GM18526 (cell line): Measurements from ENCODE around the gene SRSF4.

Experiments
- POLR2A ChIP-seq: IDR thresholded peaks from 3 replicates; pipeline ENCODE4 v1.6.1; 2011; ENCODE audit not compliant: insufficient read length; ENCODE audit errors: extremely low read depth

SRSF4 gene

DNA sequence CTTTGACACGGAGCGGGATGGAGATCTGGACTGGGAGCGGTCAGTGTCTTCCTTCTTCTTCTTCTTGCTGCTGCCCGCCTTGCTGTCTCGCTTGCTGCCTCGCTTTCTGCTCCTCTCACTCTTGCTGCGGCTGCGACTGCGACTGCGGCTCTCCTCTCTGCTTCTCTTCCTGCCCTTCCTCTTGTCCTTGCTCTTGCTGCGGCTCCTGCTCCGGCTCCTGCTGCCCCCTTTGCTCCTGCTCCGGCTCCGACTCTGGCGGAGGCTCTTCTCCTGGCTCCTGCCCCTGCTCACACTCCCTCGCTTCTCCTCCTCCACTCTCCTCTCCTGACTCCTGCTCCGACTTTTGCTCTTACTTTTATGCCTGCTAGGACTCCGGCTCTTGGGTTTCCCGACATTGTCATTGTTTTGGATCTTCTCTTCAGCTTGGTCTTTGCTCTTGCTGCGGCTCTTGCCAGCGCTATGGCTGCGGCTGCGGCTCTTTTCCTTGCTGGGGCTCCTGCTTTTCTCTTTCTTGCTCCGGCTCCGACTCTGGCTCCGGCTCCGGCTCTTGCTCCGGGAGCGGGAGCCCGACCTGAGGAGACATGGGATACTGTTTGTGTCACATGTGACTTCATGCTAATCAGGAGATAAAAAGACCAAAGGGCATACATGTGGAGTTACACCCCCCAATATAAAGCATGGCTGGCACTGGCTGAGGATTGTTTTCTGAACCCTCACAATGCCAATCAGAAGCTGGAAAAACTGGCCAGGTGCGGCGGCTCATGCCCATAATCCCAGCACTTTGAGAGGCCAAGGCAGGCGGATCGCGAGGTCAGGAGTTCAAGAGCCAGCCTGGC, 32.8 kb downstream of the SRSF4 start:
- no peak for TF ChIP-seq POLR2A

DNA sequence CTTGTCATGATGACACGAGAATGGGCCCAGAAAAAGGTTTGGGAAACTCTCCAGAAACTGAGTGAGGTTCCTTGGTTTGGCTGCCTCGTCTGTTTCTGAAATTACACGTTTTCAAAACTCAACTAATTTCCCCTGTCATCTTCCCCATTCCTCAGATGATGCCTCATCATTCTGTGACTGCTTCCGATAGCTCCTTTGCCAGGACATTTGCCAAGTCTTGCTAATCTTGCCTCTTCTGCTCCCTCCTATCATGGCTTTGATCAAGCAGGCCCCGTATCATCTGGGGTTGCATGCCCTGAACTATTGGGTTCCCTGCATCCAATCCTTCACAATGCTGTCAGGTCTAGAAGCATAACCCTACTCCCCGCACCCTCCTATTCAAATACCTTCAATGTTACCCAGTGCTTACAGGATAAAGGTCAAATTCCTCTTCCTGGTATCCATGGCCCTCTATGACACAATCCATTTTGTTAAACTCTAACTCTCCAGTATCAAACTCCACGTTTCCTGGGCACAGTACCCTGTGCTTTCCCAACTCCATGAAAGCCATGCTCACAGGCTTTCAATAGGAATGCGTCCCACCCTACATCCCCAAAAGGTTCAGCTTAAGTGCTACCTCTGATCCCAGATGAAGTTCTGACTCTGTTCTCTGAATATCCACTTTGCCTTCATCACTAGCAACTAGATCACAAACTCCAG, 35.8 kb downstream of the SRSF4 start:
- TF ChIP-seq POLR2A = no peak

DNA sequence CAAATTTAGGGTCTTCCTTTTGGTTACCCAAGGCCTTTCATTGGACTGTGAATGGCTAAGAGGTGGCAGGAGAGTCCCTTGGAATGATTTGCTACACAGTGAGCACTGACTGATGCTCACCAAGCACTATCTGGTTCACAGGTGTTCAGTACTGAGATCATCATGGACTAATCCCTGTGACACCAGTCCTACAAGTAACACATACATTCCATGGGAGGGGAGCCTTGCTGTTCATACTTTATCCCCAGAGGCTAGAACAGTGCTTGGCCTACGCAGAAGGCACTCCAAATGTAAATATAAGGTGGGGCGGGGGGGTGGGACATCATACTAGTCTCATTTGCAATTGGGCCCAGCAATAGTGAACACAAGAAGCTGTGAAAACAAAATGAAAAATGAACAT, 37.5 kb downstream of the SRSF4 start:
- TF ChIP-seq POLR2A = no peak

DNA sequence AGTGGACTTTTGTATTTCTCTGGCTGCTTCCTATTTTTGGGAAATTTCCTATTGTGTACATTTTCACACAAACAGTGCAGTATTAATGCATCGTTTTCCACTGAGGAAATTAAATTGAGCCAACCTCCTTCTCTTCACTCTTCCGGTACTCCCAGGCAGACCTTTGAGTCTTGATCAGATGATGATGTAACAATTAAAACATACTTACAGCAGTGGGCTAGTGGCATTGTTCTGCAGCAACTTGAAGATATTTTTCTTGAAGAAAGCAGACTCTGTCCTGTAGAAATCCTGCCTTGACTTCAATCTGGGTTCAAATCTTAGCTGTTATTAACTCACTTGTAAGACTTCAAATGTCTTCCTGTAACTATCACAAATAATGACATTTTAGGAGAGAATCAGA, 39.0 kb downstream of the SRSF4 start:
- no peak for TF ChIP-seq POLR2A

DNA sequence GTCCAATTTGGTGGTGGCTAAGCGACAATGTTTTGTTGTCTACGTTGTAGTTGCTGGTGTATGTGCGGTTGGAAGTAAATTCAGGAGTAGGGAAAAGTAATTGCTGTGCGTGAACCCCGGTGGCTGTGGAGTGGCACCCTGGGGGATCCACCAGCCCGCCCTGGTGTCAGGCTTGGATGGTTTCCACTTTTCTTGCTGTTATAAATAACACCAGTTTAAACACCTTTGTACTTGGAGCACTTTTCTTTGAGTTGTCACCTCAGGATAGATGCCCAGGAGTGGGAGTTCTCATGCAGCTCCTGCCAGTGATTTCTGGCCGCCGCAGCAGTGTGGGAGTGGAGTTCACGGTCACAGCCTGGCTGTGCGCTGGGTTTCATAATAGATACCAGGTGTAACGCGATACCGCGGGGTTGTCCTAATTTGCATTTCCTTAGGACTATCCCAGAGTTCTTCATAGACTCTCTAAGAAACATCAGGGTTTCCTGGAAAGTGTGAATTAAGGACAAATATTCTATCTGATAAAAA, 45.2 kb downstream of the SRSF4 start:
- no peak for TF ChIP-seq POLR2A

DNA sequence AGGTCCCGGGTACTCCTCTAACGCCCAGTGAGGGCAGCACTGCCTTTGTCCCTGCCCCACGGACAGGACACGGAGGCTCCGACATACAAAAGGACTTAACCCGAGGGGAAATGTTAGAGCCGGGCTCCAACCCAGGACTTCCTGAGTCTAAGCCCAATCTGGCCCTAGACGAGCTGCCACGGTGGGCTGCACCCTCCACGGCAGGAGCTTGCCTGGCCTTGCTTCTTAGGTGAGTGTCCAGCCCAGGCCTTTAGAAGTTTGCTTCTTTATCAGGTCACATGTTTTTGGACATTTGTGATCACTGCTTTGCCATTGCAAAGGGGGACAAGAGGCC, 47.0 kb downstream of the SRSF4 start:
- no peak for TF ChIP-seq POLR2A

DNA sequence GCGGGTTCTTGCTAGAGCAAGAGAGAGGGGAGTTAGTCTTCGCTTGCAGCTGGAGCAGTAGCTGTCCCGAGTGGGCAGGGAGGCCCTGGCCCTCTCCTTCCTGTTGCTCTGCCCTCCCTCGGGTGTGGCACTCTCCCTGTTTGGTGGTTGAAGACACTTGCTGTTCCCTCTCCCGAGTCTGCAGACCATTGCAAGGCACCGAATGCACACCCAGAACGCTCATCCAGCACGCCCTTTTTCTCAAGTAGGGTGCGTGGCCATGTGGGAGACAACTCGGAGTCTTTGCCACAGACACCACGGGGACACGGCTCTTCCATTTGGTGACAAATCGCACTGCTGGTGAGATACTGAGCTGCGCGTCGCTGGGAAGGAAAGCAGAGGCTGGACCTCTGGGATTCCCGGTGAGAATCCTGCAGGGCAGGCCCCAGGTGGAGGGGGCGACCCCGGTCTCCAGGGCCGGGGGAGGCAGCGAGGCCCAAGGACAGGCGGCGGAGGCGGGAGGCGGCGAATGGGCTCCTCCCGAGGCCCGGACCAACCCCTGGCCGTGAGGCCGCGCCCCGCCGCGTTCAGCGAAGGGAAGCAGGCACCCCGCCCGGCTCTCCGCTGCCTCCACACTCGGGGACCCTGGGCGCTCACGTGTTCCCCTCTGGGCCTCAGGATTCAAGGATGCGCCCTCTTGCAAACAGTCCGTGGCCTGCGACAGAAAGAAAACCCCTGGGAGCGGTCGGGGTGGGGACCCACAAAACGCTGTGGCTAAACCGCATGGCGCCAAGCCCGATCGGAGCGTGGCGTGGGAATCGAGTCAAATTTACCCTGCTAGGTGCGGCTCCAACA, 47.6 kb downstream of the SRSF4 start:
- TF ChIP-seq POLR2A = no peak

DNA sequence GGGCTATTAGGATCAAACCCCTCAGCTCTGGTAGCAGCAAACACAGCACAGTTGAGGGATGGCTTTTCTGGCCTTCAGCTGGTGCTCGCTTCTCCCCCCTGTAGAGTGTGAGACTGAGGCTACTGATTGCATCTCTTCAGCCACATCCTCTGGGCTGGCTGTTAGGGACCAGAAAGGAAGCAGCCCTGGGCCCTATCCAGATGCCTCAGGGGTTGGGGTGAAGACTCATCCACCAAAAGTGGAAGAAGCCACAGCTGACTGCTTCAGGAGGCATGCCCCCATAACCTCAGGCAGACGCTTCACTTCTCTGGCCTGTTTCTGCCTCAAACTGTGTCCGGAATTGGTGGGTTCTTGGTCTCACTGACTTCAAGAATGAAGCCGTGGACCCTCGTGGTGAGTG, 51.8 kb downstream of the SRSF4 start:
- TF ChIP-seq POLR2A = no peak

DNA sequence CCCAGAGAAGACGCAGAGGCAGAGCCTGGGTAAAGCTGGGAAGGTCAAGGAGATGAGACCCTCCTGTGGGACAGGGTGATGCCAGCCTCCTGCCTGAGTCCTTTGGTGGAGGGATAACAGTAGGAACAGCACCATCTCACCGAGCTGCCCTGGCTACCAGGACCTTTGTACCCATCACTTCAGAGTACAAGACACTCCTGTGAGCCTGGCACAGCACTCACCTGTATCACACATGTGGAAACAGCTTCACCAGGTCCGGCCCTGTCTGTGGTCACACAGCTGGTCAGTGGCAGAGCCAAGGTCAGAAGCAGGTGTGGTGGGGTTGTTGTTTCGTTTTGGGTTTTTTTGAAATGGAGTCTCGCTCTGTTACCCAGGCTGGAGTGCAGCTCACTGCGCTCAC, 53.0 kb downstream of the SRSF4 start:
- no peak for TF ChIP-seq POLR2A

DNA sequence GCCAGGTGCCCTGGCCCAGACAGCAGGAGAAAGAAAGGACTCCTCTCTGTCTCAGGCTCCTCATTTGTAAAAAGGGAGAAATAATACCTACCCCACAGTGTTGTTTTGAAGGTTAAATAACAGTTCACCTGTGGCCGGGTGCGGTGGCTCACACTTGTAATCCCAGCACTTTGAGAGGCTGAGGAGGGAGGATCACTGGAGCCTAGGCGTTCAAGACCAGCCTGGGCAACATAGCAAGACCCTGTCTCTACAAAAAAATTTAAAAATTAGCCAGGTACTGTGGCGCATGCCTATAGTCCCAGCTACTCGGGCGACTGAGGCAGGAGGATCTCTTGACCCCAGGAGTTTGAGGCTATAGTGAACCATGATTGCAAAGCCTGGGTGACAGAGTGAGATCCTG, 55.5 kb downstream of the SRSF4 start:
- no peak for TF ChIP-seq POLR2A

DNA sequence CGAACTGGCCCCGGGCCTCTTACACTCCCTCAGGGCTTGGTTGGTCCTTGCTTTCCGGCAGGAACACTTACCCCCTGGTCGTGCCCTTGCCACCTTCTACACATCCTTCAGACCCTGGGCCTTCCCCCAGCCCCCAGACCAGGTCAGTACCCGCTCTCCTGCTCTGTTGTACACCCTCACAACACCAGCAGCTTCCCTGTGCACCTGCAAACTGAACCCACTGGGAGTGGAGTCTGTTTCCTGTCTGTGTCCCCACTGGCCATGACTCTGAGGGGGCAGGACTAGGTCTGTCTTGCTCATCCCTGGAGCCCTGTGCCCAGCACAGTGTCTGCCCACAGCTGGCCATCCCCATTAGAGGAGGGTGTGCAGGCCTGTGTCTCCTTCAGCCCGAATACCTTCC, 55.9 kb downstream of the SRSF4 start:
- TF ChIP-seq POLR2A = no peak

DNA sequence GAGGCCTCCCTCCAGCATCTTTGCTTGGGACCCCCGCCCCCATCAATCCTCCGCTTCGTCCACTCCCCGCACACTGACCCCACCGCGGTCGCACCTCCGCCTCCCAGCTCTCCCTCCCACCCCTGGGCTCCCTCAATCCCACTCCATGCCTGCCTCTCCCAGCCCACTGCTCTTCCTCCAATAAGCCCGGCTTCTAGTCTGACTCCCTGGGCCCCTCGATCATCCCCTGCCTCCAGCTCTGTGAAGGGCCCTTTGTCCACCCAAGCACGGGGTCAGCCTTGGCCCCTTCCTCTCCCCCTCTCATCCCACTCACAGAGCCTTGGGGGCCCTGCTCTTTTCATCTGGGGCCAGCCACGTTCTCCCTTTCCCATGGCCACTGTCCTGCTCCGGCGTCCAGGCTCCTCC, 56.5 kb downstream of the SRSF4 start:
- no peak for TF ChIP-seq POLR2A

DNA sequence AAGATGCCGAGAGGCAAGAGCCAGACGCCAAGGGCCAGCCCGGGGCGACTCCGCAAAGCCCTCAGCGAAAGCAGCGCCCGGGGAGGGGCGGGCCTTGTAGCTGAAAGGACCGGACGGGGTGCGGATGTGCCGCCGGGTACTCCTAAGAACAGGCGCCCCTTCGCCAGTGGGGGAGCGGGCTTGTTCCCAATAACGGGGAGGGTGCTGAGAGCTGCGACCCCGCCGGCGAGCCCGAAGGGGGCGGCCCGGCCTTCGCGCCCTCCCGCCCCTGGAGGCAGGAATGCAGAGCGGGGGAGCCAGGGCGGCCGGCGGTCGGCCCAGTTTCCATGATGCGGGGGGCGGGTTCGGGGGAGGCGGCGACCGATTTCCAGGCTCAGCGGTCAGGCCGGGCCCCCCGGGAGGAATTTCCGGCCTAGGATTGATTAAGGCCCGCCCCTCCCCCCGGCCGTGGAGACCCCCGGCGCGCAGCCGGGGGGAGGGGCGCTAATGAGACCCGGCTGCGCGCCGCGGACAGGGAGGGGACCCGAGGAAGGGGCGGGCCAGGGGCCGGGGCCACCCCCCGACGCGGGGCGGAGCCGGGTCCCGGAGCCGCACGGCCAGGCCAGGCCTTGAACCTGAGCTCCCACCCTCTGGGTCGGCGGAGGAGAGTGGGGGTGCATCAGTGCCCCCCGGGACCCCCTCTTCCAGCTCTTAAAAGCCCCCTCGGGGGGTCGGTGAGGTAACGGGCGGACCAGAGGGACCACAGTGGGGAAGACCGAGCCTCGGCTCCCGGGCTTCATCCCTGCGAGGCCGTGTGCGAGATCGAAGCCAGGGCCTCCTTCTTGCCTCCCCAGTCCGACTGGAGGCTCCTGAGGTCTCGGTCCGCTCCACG, 57.1 kb downstream of the SRSF4 start:
- no peak for TF ChIP-seq POLR2A

DNA sequence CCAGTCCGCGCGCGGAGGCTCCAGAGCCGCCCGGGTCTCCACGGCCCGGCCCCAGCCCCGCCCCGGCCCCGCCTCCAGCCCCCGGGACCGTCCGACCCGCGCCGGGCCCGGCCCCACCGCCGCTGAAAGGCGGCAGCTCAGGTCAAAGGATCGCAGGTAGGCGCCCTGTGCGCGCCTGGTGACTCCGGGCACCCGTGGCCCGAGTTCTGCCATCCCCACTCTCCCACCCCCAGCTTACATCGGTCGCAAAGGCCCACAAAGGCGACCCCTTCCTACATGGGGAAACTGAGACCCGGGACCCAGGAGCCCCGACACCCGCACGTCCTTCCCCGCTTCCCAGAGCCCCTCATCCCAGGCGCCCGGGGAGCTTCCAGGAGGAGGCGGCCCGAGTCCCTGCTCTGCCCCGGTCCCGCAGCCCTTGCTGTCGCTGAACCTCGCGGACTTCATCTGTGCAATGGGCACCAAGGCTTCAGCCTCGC, 57.8 kb downstream of the SRSF4 start, which contains the start of gene TMEM200B:
Gene TMEM200B (minus strand): TSS at position 17 of the 479 bp plus-strand sequence. CDS start 2,075 bp downstream, outside the sequence.
- no peak for TF ChIP-seq POLR2A
